ENCODE measurements around the gene PPP1R14B.

PPP1R14B gene

GRCh38 chr11:64245401-64245796 lies 1.3 kb downstream of the PPP1R14B start:
- DNase-seq: no peak

- DNase-seq: no peak
These were observed 1.8 kb downstream of the PPP1R14B start for GRCh38 chr11:64244966-64245365.

GRCh38 chr11:64244107-64244506 lies 2.6 kb downstream of the PPP1R14B start:
- no peak for DNase-seq

GRCh38 chr11:64243236-64243854 lies 3.4 kb downstream of the PPP1R14B start:
- no peak for DNase-seq

GRCh38 chr11:64241491-64242374 lies 5.0 kb downstream of the PPP1R14B start:
- no peak for DNase-seq

GRCh38 chr11:64241241-64241490 lies 5.6 kb downstream of the PPP1R14B start:
- DNase-seq: peak; percentile 97

- DNase-seq: peak; percentile 96
These were observed 6.1 kb downstream of the PPP1R14B start, which contains the start of gene FKBP2 for GRCh38 chr11:64240435-64241240. TSS of gene FKBP2 (plus strand) at chr11:64241095. CDS start at chr11:64242388, 1,293 bp downstream.

GRCh38 chr11:64239662-64240434 lies 6.9 kb downstream of the PPP1R14B start:
- no peak for DNase-seq

GRCh38 chr11:64238999-64239398 lies 7.7 kb downstream of the PPP1R14B start:
- no peak for DNase-seq

GRCh38 chr11:64238076-64238475 lies 8.7 kb downstream of the PPP1R14B start:
- DNase-seq: no peak

- peak; percentile 93 for DNase-seq
These were observed 9.2 kb downstream of the PPP1R14B start for GRCh38 chr11:64237484-64237951.

GRCh38 chr11:64235437-64236161 lies 11.1 kb downstream of the PPP1R14B start:
- DNase-seq: no peak

GRCh38 chr11:64234647-64235379 lies 11.9 kb downstream of the PPP1R14B start:
- DNase-seq: peak; percentile 37

GRCh38 chr11:64233913-64234586 lies 12.7 kb downstream of the PPP1R14B start, which contains the start of gene VEGFB:
TSS of gene VEGFB (plus strand) at chr11:64234584. CDS start at chr11:64234834, 250 bp downstream.
- DNase-seq: peak; percentile 52

GRCh38 chr11:64232967-64233315 lies 13.8 kb downstream of the PPP1R14B start:
- DNase-seq: no peak

GRCh38 chr11:64232182-64232966 lies 14.4 kb downstream of the PPP1R14B start:
- DNase-seq: no peak

GRCh38 chr11:64231546-64231945 lies 15.2 kb downstream of the PPP1R14B start:
- DNase-seq: no peak

GRCh38 chr11:64230985-64231365 lies 15.8 kb downstream of the PPP1R14B start:
- no peak for DNase-seq

- DNase-seq: peak; percentile 96
These were observed 16.4 kb downstream of the PPP1R14B start, which contains the start of gene DNAJC4 for GRCh38 chr11:64230171-64230984. TSS of gene DNAJC4 (plus strand) at chr11:64230548. CDS start at chr11:64230855, 307 bp downstream.
